Measurements from ENCODE around the gene TXLNA.

Gene TXLNA

DNA sequence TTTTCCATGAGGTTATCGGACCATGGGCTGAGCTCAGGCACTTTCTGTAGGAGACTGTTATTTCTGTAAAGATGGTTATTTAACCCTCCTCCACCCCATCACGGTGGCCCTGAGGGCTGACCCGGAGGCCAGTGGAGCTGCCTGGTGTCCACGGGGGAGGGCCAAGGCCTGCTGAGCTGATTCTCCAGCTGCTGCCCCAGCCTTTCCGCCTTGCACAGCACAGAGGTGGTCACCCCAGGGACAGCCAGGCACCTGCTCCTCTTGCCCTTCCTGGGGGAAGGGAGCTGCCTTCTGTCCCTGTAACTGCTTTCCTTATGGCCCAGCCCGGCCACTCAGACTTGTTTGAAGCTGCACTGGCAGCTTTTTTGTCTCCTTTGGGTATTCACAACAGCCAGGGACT is 18.4 kb downstream of the TXLNA start:
- Histone ChIP-seq H3K9ac (no peak overlapping the region), H3K79me2 (ENCODE audit: insufficient read depth, low read depth) (no peaks in the 10 kb centered on the region), H3K4me2 (no peak overlapping the region; the same call in 1 of the 2 replicates), H3K4me1 (ENCODE audit: low read depth, poor library complexity, severe bottlenecking) (peaks cover 90% of the 10 kb centered on the region), H3K36me3 (ENCODE audit: insufficient read depth) (peaks cover 6% of the 10 kb centered on the region; the same call in 1 of the 2 replicates), H3K27me3 (ENCODE audit: insufficient read depth, low read depth) (no peaks in the 10 kb centered on the region), H3K4me3 (IDR thresholded peaks at IDR 0.05; ENCODE audit: insufficient read depth, low read depth, low read length) (no peak overlapping the region), H2AFZ (ENCODE audit: low read depth) (no peak overlapping the region), H4K20me1 (ENCODE audit: insufficient read depth) (no peaks in the 10 kb centered on the region), H3K27ac (no peak overlapping the region)
- TF ChIP-seq, protein P1, sequence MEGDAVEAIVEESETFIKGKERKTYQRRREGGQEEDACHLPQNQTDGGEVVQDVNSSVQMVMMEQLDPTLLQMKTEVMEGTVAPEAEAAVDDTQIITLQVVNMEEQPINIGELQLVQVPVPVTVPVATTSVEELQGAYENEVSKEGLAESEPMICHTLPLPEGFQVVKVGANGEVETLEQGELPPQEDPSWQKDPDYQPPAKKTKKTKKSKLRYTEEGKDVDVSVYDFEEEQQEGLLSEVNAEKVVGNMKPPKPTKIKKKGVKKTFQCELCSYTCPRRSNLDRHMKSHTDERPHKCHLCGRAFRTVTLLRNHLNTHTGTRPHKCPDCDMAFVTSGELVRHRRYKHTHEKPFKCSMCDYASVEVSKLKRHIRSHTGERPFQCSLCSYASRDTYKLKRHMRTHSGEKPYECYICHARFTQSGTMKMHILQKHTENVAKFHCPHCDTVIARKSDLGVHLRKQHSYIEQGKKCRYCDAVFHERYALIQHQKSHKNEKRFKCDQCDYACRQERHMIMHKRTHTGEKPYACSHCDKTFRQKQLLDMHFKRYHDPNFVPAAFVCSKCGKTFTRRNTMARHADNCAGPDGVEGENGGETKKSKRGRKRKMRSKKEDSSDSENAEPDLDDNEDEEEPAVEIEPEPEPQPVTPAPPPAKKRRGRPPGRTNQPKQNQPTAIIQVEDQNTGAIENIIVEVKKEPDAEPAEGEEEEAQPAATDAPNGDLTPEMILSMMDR (conservative IDR thresholded peaks at IDR 0.05; ENCODE audit: low read depth, low read length): no peak

DNA sequence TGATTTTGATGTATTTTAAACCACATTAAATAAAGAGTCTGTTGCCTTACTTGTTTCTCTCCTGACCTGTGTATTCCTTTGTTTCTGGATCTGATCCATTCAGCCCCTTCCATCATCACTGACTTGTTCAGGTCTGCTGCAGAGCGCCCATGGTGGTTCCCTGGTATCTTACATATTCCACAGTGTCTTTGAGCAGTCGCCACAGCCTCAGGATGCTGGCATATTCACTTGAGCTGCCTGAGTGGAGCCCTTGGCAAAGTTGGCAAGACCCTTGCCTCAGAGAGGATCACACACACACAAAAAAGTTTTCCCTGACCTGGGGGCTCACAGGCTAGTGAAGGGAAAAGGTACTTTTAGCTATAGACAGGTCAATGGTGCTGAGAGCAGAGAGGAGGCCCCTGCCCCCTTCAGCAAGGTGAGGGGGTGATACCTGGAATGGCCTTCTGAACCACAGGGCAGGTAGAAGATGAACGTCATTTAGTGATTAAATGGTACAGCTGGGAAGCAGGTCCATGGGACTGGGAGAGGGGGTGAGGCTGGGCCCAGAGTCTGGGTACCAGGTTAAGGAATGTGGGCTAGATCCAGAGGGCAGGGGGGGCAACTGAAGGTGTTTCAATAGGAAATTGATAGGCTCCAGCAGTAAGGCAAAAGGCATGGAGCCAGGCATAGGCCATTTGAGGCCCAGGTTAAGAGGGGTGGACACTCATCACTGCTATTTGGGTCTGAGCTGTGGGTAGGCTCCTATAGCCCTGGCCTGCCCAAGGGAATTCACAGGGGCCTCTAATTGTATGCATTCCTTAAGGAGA is 19.0 kb downstream of the TXLNA start:
- no peaks in the 10 kb centered on the region for H3K27me3 ChIP-seq (ENCODE audit: insufficient read depth, low read depth)
- peak overlapping the region; percentile 66; the same call in 1 of the 2 replicates for H3K4me2 ChIP-seq
- H3K9ac ChIP-seq: no peak overlapping the region
- no peak overlapping the region for H2AFZ ChIP-seq (ENCODE audit: low read depth)
- H4K20me1 ChIP-seq (ENCODE audit: insufficient read depth): no peaks in the 10 kb centered on the region
- H3K27ac ChIP-seq: no peak overlapping the region
- H3K4me1 ChIP-seq (ENCODE audit: low read depth, poor library complexity, severe bottlenecking): peaks cover 89% of the 10 kb centered on the region
- H3K4me3 ChIP-seq (IDR thresholded peaks at IDR 0.05; ENCODE audit: insufficient read depth, low read depth, low read length): no peak overlapping the region
- TF ChIP-seq, protein P1 (conservative IDR thresholded peaks at IDR 0.05; ENCODE audit: low read depth, low read length): no peak
- peaks cover 6% of the 10 kb centered on the region; the same call in 1 of the 2 replicates for H3K36me3 ChIP-seq (ENCODE audit: insufficient read depth)
- no peaks in the 10 kb centered on the region for H3K79me2 ChIP-seq (ENCODE audit: insufficient read depth, low read depth)

DNA sequence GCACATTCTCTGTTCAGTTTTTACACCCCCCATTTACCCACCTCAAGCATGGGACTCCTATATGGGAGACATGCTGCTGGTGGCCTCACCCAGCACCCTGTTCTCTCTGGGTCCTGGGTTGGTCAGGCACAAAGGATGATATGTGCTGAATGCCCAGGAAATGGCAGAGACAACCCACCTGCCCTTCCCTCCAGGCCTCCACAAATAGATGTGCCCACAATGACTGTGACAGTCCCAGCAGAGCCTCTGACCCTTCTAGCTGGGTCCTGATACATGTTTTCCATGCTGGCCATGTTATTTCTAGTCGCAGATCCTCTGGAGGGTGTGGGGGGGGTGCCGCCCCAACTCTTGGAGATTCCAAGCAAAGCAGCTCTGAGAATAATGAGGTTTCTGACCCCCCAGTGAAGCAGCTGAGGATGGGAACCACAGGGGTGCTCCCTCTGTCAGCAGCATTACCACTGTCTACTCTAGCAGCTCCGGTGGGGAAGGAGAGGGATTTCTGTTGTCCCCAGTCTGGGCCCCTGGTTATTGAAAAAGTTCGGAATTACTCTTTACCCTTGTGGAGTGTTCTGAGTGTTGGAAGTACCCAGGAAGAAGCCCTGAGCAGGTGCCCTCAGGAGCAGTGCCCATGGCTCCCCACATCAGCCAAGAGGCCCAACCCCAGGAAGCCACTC is 19.7 kb downstream of the TXLNA start:
- TF ChIP-seq, protein P1 (conservative IDR thresholded peaks at IDR 0.05; ENCODE audit: low read depth, low read length): no peak
- Histone ChIP-seq H3K9ac (no peak overlapping the region; the same call in 1 of the 2 replicates), H2AFZ (ENCODE audit: low read depth) (no peak overlapping the region), H3K4me2 (peak overlapping the region; percentile 66), H4K20me1 (ENCODE audit: insufficient read depth) (no peaks in the 10 kb centered on the region), H3K4me1 (ENCODE audit: low read depth, poor library complexity, severe bottlenecking) (peaks cover 82% of the 10 kb centered on the region), H3K36me3 (ENCODE audit: insufficient read depth) (peaks cover 1% of the 10 kb centered on the region; the same call in 1 of the 2 replicates), H3K27me3 (ENCODE audit: insufficient read depth, low read depth) (no peaks in the 10 kb centered on the region), H3K4me3 (IDR thresholded peaks at IDR 0.05; ENCODE audit: insufficient read depth, low read depth, low read length) (no peak overlapping the region), H3K79me2 (ENCODE audit: insufficient read depth, low read depth) (no peaks in the 10 kb centered on the region), H3K27ac (no peak overlapping the region)

DNA sequence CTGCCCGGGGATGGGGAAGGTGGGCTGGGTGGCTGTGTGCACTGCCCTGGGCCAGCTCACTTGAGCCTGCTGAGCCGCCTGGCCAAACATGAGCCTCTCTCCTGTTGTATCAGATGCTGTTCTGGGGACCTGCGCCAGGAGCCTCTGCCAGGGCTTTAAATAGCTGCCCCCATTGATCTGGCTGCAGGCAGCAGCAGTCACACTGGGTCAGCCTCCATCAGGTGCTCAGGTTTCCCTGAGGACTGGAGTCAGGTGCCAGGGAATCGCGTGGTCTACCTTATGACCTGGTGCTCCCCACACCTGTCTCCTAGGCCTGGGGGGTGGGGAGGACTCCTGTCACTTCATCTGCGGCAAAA is 20.2 kb downstream of the TXLNA start:
- H3K4me1 ChIP-seq (ENCODE audit: low read depth, poor library complexity, severe bottlenecking): peaks cover 77% of the 10 kb centered on the region
- H3K4me3 ChIP-seq (IDR thresholded peaks at IDR 0.05; ENCODE audit: insufficient read depth, low read depth, low read length): no peak overlapping the region
- TF ChIP-seq, protein P1 (conservative IDR thresholded peaks at IDR 0.05; ENCODE audit: low read depth, low read length): no peak
- H3K36me3 ChIP-seq (ENCODE audit: insufficient read depth): no peaks in the 10 kb centered on the region
- no peak overlapping the region for H2AFZ ChIP-seq (ENCODE audit: low read depth)
- no peaks in the 10 kb centered on the region for H4K20me1 ChIP-seq (ENCODE audit: insufficient read depth)
- H3K9ac ChIP-seq: peak overlapping the region; percentile 51; the same call in 1 of the 2 replicates
- no peaks in the 10 kb centered on the region for H3K27me3 ChIP-seq (ENCODE audit: insufficient read depth, low read depth)
- no peak overlapping the region for H3K27ac ChIP-seq
- H3K4me2 ChIP-seq: peak overlapping the region; percentile 66
- no peaks in the 10 kb centered on the region for H3K79me2 ChIP-seq (ENCODE audit: insufficient read depth, low read depth)

Data from KMS-11 (cell line).